Stomach (tissue), 9 donors: ENCODE data around the gene EPC2. TPM values are rescaled to one million over a fixed set of nuclear protein-coding genes. Genes with fewer than 3 reads are reported as not detected.
A peak's percentile ranks its signal among the peaks of the same experiment; 100 is the strongest.

Source experiments
- DNase-seq, 2 donors: peaks; one replicate each; pipeline versions ENCODE4 v3.0.0 to v3.0.0-alpha.2; 2013 to 2019
- H3K27ac ChIP-seq, 5 donors: fragments of 200-600 bp in 4 of 5; sonication (generic) in 4 of 5; one replicate each; pipeline ENCODE4 v1.5.1; 2013 to 2019; ENCODE audit warnings: mild to moderate bottlenecking in 1 of 5, moderate library complexity in 1 of 5
- H3K27me3 ChIP-seq, 3 donors: fragments of 200-600 bp; sonication (generic); one replicate each; pipeline ENCODE4 v1.5.1; 2017 to 2019; ENCODE audit warnings: mixed run types in 1 of 3
- H3K36me3 ChIP-seq, 4 donors: fragments of 200-600 bp; sonication (generic); 1 replicate in 3 of 4; 2 replicates in 1 of 4; pipeline ENCODE4 v1.5.1; 2016 to 2019
- H3K4me1 ChIP-seq, 4 donors: fragments of 200-600 bp; sonication (generic); one replicate each; pipeline ENCODE4 v1.5.1; 2016 to 2019
- H3K4me3 ChIP-seq, 4 donors: fragments of 200-600 bp; sonication (generic) in 3 of 4; one replicate each; pipeline ENCODE4 v1.5.1; 2016 to 2019; ENCODE audit warnings: mild to moderate bottlenecking in 1 of 4
- H3K9me3 ChIP-seq, 4 donors: fragments of 200-600 bp; sonication (generic); one replicate each; pipeline ENCODE4 v1.5.1; 2016 to 2019
- CTCF ChIP-seq, 7 experiments: fragments of 450-650 bp in 4 of 7; fragments of 200-600 bp in 3 of 7; sonication (generic) in 3 of 7; IDR thresholded peaks; one replicate each; pipeline ENCODE4 v1.5.1; 2016 to 2019; ENCODE audit warnings: antibody characterized with exemption in 7 of 7, control low read depth in 2 of 7, mild to moderate bottlenecking in 1 of 7
- EP300 ChIP-seq: sonication (generic); formaldehyde crosslinking; IDR thresholded peaks from one replicate; pipeline ENCODE4 v1.6.1; 2017; ENCODE audit warnings: antibody characterized with exemption
- POLR2A ChIP-seq, 4 donors: fragments of 450-650 bp; IDR thresholded peaks; one replicate each; pipeline ENCODE4 v1.6.1; 2016; ENCODE audit warnings: antibody characterized with exemption in 4 of 4, control low read depth in 2 of 4, mild to moderate bottlenecking in 1 of 4, moderate library complexity in 1 of 4
- POLR2AphosphoS5 ChIP-seq, 3 donors: sonication (generic); formaldehyde crosslinking; IDR thresholded peaks; one replicate each; pipeline ENCODE4 v1.6.1; 2016; ENCODE audit warnings: antibody characterized with exemption in 3 of 3
- WGBS, 5 donors: extraction: QIAGEN DNeasy Blood & Tissue Kit in 3 of 5; methylation state at CpG; one replicate each; pipeline versions ENCODE4 v1.1.5 to v1.1.7; 2013 to 2018; 5-methylcytosine and 5-hydroxymethylcytosine counted together
- intact Hi-C: fragments of 100-400 bp; cut with DNase I; formaldehyde crosslinking; loops from one replicate; pipeline ENCODE4 v1.15.1; 2023; ENCODE audit warnings: low total_unique reads
- polyA plus RNA-seq, 3 donors: library from polyadenylated mRNA; stranded (reverse); fragments of 200-250 nt; gene quantifications; one replicate each; pipeline ENCODE4 v1.2.3, GENCODE V29; 2013
- total RNA-seq, 5 donors: library from RNA; depleted of rRNA; stranded (reverse); fragments of >200 nt; gene quantifications; one replicate each; pipeline versions ENCODE4 v1.1.0 to v1.2.3, GENCODE V29; 2014 to 2016
- donor health status: healthy with polysubstance abuse.
- donor health status: Bipolar disorder and iron deficiency.
- donor health status: healthy.

Gene EPC2
- total and polyA plus RNA-seq, 8 donors = 0.87 to 42.2 (median 13.5) TPM

GRCh38 chr2:148719195-148719749 lies 74.7 kb downstream of the EPC2 start:
- intact Hi-C loops = no loop called here
- Histone ChIP-seq H3K9me3 (peaks cover 0 to 3% (median 0%) of the 10 kb centered on the region in 4 donors), H3K4me3 (no peak overlapping the region), H3K36me3 (peaks cover 0 to 4% (median 0%) of the 10 kb centered on the region in 4 donors), H3K4me1 (peaks cover 16 to 49% (median 32%) of the 10 kb centered on the region in 4 donors), H3K27ac (no peak overlapping the region), H3K27me3 (no peaks in the 10 kb centered on the region)
- DNase-seq = no peak
- TF ChIP-seq EP300 (no peak), CTCF (IDR thresholded peaks at IDR 0.05) (no peak), POLR2AphosphoS5 (IDR thresholded peaks at IDR 0.05) (no peak), POLR2A (IDR thresholded peaks at IDR 0.05) (no peak)
- 87 to 93% (median 92%) methylated on average over 6 of the region's 6 CpGs for WGBS, 5 donors

- WGBS, 5 donors = 30 to 69% (median 35%) methylated on average over 2 of the region's 2 CpGs
- Histone ChIP-seq H3K36me3 (no peaks in the 10 kb centered on the region), H3K27me3 (no peaks in the 10 kb centered on the region), H3K4me1 (peaks cover 16 to 49% (median 32%) of the 10 kb centered on the region in 4 donors), H3K4me3 (no peak overlapping the region), H3K9me3 (peaks cover 0 to 3% (median 0%) of the 10 kb centered on the region in 4 donors), H3K27ac (no peak overlapping the region)
- no peak for TF ChIP-seq CTCF (IDR thresholded peaks at IDR 0.05)
- no peak for TF ChIP-seq EP300
- TF ChIP-seq POLR2AphosphoS5 (IDR thresholded peaks at IDR 0.05) = no peak
- TF ChIP-seq POLR2A (IDR thresholded peaks at IDR 0.05) = no peak
- intact Hi-C loops = no loop called here
- peak in 1 of 2 donors; percentile 4 for DNase-seq
Observed at GRCh38 chr2:148719941-148720436, 75.4 kb downstream of the EPC2 start.

- H3K4me3 ChIP-seq = peak overlapping the region in 1 of 4 donors; percentile 22
- DNase-seq = peak; percentile 51 to 75
- no peak for TF ChIP-seq CTCF (IDR thresholded peaks at IDR 0.05)
- TF ChIP-seq POLR2A (IDR thresholded peaks at IDR 0.05) = no peak
- no peak for TF ChIP-seq EP300
- no peak for TF ChIP-seq POLR2AphosphoS5 (IDR thresholded peaks at IDR 0.05)
- H3K9me3 ChIP-seq = peaks cover 0 to 3% (median 0%) of the 10 kb centered on the region in 4 donors
- H3K36me3 ChIP-seq = no peaks in the 10 kb centered on the region
- H3K4me1 ChIP-seq = peaks cover 16 to 54% (median 32%) of the 10 kb centered on the region in 4 donors
- 43 to 62% (median 51%) methylated on average over 15 to 20 of the region's 20 CpGs for WGBS, 5 donors
- intact Hi-C loops = no loop called here
- no peak overlapping the region for H3K27ac ChIP-seq
- H3K27me3 ChIP-seq = no peaks in the 10 kb centered on the region
Observed at GRCh38 chr2:148720501-148721001, 76.0 kb downstream of the EPC2 start.

GRCh38 chr2:148721520-148721931 lies 77.0 kb downstream of the EPC2 start:
- Histone ChIP-seq H3K4me1 (peaks cover 16 to 62% (median 32%) of the 10 kb centered on the region in 4 donors), H3K4me3 (no peak overlapping the region), H3K9me3 (peaks cover 0 to 3% (median 0%) of the 10 kb centered on the region in 4 donors), H3K36me3 (no peaks in the 10 kb centered on the region), H3K27me3 (no peaks in the 10 kb centered on the region), H3K27ac (no peak overlapping the region)
- no peak for TF ChIP-seq CTCF (IDR thresholded peaks at IDR 0.05)
- TF ChIP-seq EP300 = no peak
- TF ChIP-seq POLR2AphosphoS5 (IDR thresholded peaks at IDR 0.05) = no peak
- intact Hi-C loops = no loop called here
- DNase-seq = no peak
